NCI-H69 (cell line): ENCODE results near the gene PEX1.
A peak's percentile ranks its signal among the peaks of the same experiment; 100 is the strongest.
"Not testable (repeated sequence)": the region's sequence is repeated elsewhere in the genome, so short reads cannot be mapped to it uniquely, and the experiment has no call there.

ENCODE experiments used
- DNase-seq: peaks from one replicate; lab custom pipeline; 2025; lab: John Stamatoyannopoulos, UW

Gene PEX1

DNA sequence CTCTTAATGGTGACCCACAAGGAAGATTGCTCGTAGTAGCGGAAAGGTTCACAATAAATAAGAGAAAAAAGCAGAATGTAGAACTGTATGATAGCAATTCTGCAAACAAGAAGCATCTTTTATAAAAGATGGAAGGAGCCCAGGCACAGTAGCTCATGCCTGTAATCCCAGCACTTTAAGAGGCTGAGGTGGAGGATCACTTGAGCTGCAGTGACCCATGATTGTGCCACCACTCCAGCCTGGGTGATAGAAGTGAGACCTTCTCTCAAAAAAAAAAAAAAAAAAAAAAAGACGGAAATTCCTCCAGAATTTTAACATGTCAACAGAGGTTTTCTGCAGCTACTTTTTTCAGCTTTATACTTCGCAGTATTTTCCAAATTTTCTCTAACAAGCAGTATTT is 67.8 kb downstream of the PEX1 start:
- DNase-seq, result no peak

DNA sequence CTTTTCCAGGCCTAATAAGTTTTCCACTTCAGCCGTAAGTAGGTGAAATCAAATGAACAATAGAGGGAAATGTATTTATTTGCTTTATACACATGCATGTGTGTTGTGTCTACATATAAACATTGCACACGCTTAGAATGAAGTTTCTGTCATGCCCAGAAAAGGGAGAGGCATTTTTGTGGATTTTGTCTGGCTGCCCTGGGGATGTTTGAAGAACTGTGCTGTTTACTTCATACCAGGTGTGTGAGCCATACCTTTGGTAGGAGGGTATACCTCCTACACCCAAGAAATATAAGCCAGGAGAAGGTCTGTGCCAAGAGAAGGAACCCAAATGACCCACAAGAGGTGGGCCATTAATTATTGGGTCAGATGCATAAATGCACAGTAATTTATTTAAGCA is 68.2 kb downstream of the PEX1 start:
- DNase-seq, result no peak

DNA sequence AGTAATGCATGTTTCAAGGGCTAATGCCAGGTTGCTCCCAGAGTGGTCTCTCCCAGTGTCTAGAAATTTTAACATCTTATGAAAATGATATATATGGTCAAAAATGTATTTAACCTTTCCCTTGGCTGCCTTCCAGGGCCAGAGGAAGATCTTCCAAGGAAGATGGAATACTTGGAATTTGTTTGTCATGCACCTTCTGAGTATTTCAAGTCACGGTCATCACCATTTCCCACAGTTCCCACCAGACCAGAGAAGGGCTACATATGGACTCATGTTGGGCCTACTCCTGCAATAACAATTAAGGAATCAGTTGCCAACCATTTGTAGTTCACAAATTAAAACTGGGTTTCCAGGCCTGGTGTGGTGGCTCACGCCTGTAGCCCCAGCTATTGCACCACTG is 72.1 kb downstream of the PEX1 start:
- DNase-seq, result no peak

DNA sequence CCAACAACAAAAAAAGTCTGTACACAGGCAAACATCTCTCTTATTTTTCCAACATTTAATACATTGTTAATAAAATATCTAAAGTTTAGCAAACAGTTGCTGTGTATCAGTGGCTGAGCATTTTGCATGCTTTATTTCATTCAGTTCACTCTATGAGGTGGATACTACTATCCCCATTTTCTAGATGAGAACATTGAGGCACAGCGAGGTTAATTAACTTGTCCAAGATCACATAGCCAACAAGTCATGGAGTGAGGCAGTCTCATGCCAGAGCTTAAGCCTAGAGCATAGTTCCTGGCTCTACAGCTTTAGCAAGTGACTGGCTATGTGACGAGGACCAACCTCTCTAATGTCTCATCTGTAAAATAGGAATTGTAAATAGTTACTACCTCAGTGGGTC is 76.7 kb downstream of the PEX1 start:
- DNase-seq, result no peak

DNA sequence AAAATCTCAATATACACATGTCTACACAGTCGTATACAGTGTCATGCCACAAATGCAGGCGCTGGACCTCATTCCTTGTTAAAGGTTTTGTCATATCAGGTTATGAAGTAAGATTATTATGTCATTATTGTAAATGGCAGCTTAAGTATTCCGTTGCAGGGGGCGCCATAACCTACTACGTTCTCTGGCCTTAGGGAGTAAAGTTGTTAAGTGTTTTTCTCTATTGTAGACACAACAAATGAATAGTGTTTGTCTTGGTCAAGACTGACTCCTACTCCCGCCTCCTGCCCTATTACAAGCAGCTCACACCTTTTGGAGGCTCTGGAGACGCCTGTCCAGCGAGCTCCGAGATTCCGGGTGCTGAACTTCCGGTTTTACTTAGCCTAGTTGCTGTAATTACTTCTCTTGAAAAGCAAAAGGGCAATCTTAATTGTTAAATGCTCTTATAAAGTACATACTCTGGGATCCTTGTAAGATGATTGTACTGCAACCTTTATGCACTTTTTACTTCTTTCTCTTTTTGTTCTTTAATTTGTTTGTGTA is 80.0 kb downstream of the PEX1 start:
- peak; percentile 82 for DNase-seq

DNA sequence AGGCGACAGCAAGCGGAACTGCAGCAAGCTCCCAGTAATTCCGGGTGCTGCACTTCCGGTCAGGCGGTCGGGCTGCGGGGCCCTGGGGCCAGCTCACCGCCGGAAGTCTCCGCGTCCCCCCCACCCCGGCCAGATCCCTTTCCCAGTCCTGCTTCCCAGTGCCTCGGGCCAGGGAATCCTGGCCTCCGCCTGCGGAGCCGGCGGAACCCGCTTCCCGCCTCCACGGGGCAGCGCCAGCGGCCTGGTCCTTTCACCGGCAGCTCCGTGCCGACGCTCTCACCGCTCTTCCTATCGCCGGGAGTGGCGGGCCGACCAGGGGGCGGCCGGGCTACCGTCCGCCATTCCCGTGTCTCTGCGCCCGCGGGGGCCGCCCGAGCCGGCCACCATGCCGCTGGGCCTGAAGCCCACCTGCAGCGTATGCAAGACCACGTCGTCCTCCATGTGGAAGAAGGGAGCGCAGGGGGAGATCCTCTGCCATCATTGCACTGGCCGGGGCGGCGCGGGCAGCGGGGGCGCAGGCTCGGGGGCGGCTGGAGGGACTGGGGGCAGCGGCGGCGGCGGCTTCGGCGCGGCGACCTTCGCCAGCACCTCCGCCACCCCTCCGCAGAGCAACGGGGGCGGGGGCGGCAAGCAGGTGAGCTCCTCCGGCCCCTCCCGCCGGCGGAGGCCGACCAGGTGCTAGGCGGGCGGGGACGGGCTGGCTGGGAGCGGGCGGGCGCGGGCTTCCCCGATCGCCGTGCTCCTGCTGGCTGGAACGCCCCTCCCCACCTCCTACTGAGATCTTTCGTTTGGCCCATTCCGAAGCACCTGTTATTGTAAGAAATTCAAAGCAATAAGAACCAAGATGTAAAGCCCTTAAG is 80.7 kb downstream of the PEX1 start, which contains the start of gene GATAD1:
Gene GATAD1, plus strand, starts transcription at position 138 of the 860 bp plus-strand sequence. Its CDS starts 248 bp downstream, at position 386.
- DNase-seq, result peak; percentile 97

DNA sequence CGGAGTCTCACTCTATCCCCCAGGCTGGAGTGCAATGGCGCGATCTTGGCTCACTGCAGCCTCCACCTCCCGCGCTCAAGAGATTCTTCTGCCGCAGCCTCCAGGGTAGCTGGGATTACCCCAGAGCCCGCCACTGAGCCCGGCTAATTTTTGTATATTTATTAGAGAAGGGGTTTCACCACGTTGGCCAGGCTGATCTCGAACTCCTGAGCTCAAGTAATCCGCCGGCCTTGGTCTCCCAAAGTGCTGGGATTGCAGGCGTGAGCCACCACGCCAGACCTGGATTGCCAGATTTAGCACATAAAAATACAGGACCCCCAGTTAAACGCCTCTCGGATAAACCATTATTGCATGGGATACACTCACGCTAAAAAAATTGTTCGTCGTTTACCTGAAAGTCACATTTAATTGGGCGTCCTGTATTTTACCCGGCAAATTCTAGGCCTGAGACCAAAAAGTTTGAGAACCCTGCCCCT is 81.4 kb downstream of the PEX1 start:
- no peak for DNase-seq

DNA sequence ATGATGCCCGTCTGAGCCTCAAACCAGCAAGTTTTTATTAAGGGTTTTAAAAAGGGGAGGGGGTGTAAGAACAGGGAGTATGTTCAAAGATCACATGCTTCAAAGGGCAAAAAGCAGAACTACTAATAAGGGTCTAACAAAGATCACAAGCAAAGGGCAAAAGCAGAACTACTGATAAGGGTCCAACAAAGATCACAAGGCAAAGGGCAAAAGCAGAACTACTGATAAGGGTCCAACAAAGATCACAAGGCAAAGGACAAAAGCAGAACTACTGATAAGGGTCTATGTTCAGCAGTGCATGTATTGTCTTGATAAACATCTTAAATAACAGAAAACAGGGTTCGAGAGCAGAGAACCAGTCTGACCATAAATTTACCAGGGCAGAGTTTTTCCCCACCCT is 85.6 kb downstream of the PEX1 start:
- DNase-seq, result not testable (repeated sequence)

DNA sequence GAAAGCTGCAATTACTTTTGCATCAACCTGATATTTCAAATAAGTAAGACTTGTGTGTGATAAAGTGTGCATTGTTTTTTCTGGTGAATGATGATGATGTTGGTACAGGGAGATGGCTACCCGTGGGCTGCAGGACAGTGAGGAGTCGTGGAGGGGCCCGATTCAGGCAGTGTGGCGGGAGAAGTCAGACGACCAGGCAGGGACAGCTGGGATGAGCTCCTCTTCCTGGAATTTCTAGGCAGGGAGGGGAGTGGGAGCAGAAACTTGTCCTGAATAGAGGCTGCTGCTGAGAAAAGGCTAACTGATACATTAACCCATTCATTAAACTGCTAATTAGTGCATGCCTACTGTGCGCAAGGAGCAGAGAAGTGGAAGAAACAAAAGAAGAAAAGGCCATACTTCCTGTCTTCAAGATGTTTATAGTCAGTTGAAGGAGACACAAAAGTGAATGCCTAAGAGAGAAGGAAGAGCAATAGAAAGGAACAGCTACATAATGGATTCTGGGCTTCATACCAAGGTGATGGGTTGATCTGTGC is 90.3 kb downstream of the PEX1 start:
- no peak for DNase-seq
